Measurements from ENCODE around the gene SUGCT.

The SUGCT gene

GRCh38 chr7:40843338-40843985 is 708.7 kb downstream of the SUGCT start:
- no peak for DNase-seq (ENCODE audit: extremely low read depth in 1 of 2, low read depth in 1 of 2)

DNA sequence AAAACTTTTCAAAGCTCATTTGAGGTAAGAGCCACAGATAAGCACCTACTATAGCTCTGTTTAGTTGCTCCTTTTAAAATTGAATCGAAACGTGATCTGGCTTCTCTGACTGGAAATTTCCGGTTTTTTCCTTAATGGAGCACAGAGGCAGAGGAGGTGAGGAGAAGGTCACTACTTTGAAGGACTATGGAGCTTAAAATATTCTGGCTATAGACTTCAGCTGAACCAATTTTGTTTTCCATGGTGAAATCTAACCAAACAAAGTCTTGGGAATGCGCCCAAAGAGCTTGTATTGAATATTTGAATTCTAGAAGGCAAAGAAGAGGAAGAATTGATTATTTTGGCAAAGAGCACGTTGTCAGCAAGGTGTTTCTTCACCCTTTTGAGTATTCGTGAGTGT is 711.1 kb downstream of the SUGCT start:
- DNase-seq (ENCODE audit: extremely low read depth in 1 of 2, low read depth in 1 of 2): no peak

- DNase-seq (ENCODE audit: extremely low read depth in 1 of 2, low read depth in 1 of 2): no peak
Measured at GRCh38 chr7:40847921-40848320, 713.1 kb downstream of the SUGCT start.

GRCh38 chr7:40848541-40849221 is 713.9 kb downstream of the SUGCT start:
- DNase-seq (ENCODE audit: extremely low read depth in 1 of 2, low read depth in 1 of 2): no peak

DNA sequence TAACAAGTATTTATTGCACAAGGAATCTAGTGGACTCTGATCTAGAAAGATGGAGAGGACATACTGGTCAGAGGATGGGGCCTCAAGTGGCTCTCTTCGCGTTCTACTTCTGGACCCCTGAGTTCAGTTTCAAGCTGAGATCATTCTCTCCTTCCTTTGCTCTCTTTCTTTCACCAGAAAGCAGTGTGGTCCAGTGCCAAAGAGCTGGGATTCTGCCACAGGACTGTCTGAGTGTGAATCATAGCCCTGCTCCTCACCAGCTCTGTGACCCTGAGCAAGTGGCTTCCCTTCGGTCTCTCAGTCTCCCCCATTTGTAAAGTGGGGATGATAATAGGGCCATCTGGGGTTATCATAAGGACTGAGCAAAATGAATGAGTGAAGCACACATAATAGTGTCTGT is 715.2 kb downstream of the SUGCT start:
- DNase-seq (ENCODE audit: extremely low read depth in 1 of 2, low read depth in 1 of 2): no peak

DNA sequence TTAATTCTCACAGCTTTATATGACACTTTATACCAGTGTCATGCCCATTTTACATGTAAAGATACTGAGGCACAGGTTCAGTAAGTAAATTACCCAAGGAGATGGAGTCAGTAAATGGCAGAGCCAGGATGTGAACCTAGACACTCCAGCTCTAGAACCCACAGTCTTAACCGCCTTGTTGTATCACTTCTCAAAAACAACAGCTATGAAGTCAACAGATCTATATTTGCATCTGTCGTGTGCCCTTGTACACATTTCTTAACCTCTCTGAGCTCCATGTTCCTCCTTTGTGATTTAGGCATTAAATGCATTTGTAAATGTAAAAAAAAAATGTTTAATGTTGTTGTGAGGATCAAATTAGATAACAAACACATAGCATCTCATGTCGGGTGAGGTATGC is 716.2 kb downstream of the SUGCT start:
- no peak for DNase-seq (ENCODE audit: extremely low read depth in 1 of 2, low read depth in 1 of 2)

GRCh38 chr7:40859076-40859475 is 724.3 kb downstream of the SUGCT start:
- DNase-seq (ENCODE audit: extremely low read depth in 1 of 2, low read depth in 1 of 2): no peak

DNA sequence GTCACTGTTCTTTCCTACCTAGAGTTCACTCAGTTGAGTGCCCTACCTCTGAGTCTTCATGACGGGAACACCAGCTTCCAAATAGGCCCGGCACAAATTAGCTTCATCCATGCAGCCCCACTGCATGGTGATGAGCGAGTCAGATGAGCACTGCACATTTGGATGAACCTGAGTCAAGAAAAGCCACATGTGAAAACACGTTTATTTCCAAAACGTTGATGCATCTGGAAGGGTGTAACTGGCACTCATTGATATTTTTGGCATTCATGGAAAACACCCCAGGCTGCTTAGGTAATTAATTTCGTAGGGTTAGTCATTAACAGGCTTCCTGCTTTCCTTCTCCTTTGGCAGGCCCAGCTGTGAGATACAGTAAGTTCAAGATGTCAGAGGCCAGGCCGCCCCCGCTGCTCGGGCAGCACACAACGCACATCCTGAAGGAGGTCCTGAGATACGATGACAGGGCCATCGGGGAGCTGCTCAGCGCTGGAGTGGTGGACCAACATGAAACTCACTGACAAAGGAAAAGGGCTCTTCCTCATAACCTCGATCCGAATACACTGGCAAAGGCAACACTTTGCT is 725.2 kb downstream of the SUGCT start:
- DNase-seq (ENCODE audit: extremely low read depth in 1 of 2, low read depth in 1 of 2): no peak

GRCh38 chr7:40865441-40866233 is 730.8 kb downstream of the SUGCT start:
- no peak for DNase-seq (ENCODE audit: extremely low read depth in 1 of 2, low read depth in 1 of 2)

- no peak for DNase-seq (ENCODE audit: extremely low read depth in 1 of 2, low read depth in 1 of 2)
Measured at GRCh38 chr7:40866601-40867000, 731.8 kb downstream of the SUGCT start.

DNA sequence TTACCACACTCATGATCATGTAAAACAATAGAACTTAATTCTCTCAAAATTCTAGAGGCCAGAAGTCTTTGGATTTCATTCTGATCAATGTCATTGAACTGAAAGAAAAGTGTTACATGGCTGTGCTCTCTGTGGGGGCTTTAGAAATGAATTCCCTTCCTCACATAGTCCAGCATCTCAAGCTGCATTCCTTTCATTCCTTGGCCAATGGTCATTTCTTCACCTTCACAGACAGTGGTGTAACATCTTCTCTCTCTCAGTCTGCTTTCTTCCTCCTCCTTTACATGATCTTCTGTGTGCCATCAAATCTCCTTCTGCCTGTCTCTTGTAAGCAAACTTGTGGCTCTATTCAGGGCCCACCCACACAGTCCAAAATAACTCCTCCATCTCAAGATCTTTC is 735.3 kb downstream of the SUGCT start:
- no peak for DNase-seq (ENCODE audit: extremely low read depth in 1 of 2, low read depth in 1 of 2)

GRCh38 chr7:40873248-40873647 is 738.4 kb downstream of the SUGCT start:
- no peak for DNase-seq (ENCODE audit: extremely low read depth in 1 of 2, low read depth in 1 of 2)

DNA sequence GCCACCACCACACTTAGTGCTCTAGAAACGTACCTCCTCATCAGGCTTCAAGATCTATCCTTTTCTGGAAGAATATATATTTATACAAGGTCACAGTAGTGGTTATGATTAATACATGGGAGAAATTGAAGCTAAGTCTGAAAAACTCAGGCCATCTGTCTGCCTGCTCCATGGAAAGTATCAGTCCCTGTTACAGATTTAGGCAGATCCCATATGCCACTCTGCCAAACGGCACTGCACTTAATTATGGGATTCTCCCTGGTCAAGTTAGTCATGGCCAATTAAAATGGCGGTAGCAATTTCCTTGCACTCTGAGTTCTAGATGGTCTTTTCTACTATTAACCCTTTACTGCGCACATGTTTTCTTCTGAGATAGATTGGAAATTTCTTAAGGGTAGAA is 740.0 kb downstream of the SUGCT start:
- DNase-seq (ENCODE audit: extremely low read depth in 1 of 2, low read depth in 1 of 2): no peak

GRCh38 chr7:40876601-40877000 is 741.8 kb downstream of the SUGCT start:
- DNase-seq (ENCODE audit: extremely low read depth in 1 of 2, low read depth in 1 of 2): no peak

DNA sequence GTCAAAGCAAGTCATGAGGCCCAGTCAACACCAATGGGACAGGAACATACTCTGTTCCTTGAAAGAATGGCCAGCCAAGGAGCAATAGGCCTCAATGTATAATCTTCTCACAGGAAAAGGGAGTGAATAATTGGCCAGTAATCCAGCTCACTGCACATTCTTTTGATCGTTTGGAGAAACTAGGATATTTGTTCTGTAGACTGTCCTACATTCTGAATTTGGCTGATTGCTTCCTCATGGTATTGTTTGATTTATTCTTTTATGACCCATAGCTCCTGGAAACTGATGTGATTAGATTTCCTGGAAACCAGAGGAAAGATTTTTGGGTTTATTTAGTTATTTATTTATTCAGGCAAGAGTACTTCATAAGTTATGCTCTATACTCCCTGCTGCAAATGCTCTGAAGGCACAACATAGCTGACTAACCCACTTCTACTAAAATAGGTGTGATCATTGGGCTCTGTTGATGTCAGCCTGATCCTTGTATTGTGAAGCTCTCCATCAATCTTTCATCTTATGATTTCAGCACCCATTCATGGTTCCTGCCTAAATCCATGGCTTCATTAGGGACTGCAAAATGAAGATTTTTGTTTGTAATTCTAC is 745.2 kb downstream of the SUGCT start:
- no peak for DNase-seq (ENCODE audit: extremely low read depth in 1 of 2, low read depth in 1 of 2)

GRCh38 chr7:40880581-40880980 is 745.8 kb downstream of the SUGCT start:
- no peak for DNase-seq (ENCODE audit: extremely low read depth in 1 of 2, low read depth in 1 of 2)

GRCh38 chr7:40881405-40881926 is 746.7 kb downstream of the SUGCT start:
- no peak for DNase-seq (ENCODE audit: extremely low read depth in 1 of 2, low read depth in 1 of 2)

- DNase-seq (ENCODE audit: extremely low read depth in 1 of 2, low read depth in 1 of 2): no peak
Measured at GRCh38 chr7:40882071-40882658, 747.4 kb downstream of the SUGCT start.

DNA sequence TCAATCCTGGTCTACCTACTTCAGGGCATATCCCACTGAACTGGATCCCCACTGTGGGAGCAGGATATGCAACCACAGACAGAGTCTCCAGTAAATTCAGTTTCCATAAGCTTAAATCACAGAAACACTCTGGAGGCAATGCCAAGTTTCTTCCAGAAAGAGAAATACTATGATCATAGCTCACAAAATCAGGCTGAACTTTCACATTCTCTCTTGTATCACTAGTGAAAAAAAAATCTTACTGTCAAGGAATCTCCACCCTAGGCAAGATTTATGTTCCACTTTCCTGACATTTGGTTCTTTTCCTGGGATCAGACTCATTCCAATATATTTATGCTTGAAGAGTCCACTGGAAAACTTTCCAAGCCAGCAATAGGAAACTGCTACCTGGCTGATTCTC is 749.0 kb downstream of the SUGCT start:
- DNase-seq (ENCODE audit: extremely low read depth in 1 of 2, low read depth in 1 of 2): no peak

DNA sequence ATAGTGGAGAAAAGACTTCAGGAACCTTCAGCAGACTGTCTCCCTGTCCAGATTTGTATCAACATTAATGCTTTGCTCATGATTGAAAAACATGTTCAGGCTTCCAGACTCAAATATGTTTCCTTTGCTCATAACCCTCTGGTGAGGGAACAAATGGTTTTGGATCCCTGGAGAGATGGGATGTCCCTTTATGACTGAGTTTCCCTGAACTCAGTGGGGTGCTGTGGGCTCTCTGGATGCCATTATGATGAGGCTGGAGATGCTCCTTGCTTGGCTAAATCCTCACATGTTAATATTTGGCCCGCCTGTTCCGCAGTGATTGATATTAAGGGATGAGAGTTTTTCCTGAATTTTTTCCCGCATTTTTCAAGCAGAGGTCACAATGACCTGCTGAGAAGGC is 749.4 kb downstream of the SUGCT start:
- no peak for DNase-seq (ENCODE audit: extremely low read depth in 1 of 2, low read depth in 1 of 2)

DNA sequence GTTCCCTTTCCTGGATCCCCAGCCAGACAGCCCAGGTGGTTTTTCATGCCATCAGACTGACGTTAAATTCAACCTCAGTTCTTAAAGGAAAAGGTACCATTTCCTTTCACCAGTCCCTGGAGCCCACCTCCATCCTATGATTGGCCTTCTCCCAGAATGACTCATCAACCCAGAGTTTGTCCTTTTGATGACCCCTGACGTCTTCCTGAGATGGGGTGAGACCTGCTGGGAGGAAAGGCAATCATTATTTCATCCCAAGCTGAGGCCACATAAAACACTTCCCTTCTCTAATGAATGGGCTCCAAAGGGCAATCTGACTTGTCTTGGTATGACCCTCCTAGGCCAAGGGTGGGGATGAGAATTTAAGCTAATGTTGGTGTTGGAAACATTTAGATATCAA is 750.7 kb downstream of the SUGCT start:
- no peak for DNase-seq (ENCODE audit: extremely low read depth in 1 of 2, low read depth in 1 of 2)

All from activated CD8-positive, alpha-beta memory T cell treated with anti-CD3 and anti-CD28 coated beads for 1 hour (primary cell).